Natural killer cell (primary cell): Measurements from ENCODE around the gene KRT35. TPM values are rescaled to one million over a fixed set of nuclear protein-coding genes. Genes with fewer than 3 reads are reported as not detected.

ENCODE experiments used
- ATAC-seq, 3 donors: fragments of 150-1000 bp in 2 of 3; fragments of 200-7000 bp in 1 of 3; cut with Tn5 transposase; 1 replicate in 1 of 3; 2 replicates in 2 of 3; pipeline ENCODE4 v1.10.0; 2021; ENCODE audit warnings: mild to moderate bottlenecking in 2 of 3, moderate library complexity in 2 of 3
- DNase-seq, 2 donors: peaks; one replicate each; pipeline versions ENCODE4 v3.0.0 to v3.0.0-alpha.2; 2013 to 2021; ENCODE audit warnings: mixed read lengths in 1 of 2
- H3K27ac ChIP-seq: one replicate; pipeline ENCODE4 v1.5.1; 2013; ENCODE audit warnings: mild to moderate bottlenecking, low read length
- H3K27me3 ChIP-seq: one replicate; pipeline ENCODE4 v1.6.1; 2013; ENCODE audit warnings: low read length; ENCODE audit not compliant: control insufficient read depth, insufficient read depth
- H3K36me3 ChIP-seq: one replicate; pipeline ENCODE4 v1.6.1; 2013; ENCODE audit warnings: low read length; ENCODE audit not compliant: control insufficient read depth, insufficient read depth
- H3K4me1 ChIP-seq: one replicate; pipeline ENCODE4 v1.6.1; 2013; ENCODE audit warnings: low read length; ENCODE audit not compliant: control insufficient read depth, insufficient read depth
- H3K4me3 ChIP-seq: one replicate; pipeline ENCODE4 v1.5.1; 2013; ENCODE audit warnings: low read length
- H3K9me3 ChIP-seq: one replicate; pipeline ENCODE4 v1.6.1; 2013; ENCODE audit warnings: low read length; ENCODE audit not compliant: control insufficient read depth, insufficient read depth
- H3K27ac Mint-ChIP-seq, 2 donors: one replicate each; pipeline ENCODE4 v1.8.0; 2022; ENCODE audit warnings: mild to moderate bottlenecking in 2 of 2, mixed read lengths in 2 of 2, moderate library complexity in 1 of 2
- H3K27me3 Mint-ChIP-seq, 2 donors: one replicate each; pipeline ENCODE4 v1.8.0; 2022; ENCODE audit warnings: low read depth in 2 of 2, mixed read lengths in 2 of 2
- H3K36me3 Mint-ChIP-seq: one replicate; pipeline ENCODE4 v1.8.0; 2022; ENCODE audit warnings: mixed read lengths
- H3K4me1 Mint-ChIP-seq, 2 donors: one replicate each; pipeline ENCODE4 v1.8.0; 2022; ENCODE audit warnings: mixed read lengths in 2 of 2
- H3K4me3 Mint-ChIP-seq: one replicate; pipeline ENCODE4 v1.8.0; 2022; ENCODE audit warnings: mild to moderate bottlenecking, moderate library complexity, mixed read lengths
- H3K9me3 Mint-ChIP-seq, 2 donors: one replicate each; pipeline ENCODE4 v1.8.0; 2022; ENCODE audit warnings: mixed read lengths in 2 of 2
- WGBS: methylation state at CpG from one replicate; pipeline ENCODE4 v1.1.7; 2013; ENCODE audit warnings: missing lambda C conversion rate; ENCODE audit not compliant: insufficient coverage; 5-methylcytosine and 5-hydroxymethylcytosine counted together
- intact Hi-C: fragments of 100-400 bp; cut with micrococcal nuclease; formaldehyde crosslinking; loops from one replicate; pipeline ENCODE4 v1.14.2; 2022
- total RNA-seq, 4 donors: library from RNA; stranded (reverse); fragments of 120-200 nt in 1 of 4; gene quantifications; one replicate each; pipeline versions ENCODE4 v1.2.3 to v1.2.4, GENCODE V29; 2013 to 2022
- TF ChIP-seq, protein P1 (sequence below): fragments of 200-600 bp; IDR thresholded peaks from one replicate; pipeline ENCODE4 v1.8.0; 2022; ENCODE audit warnings: antibody characterized with exemption

KRT35 gene
- total RNA-seq, 3 donors from 2014 or later (not counting 1 experiment from before 2014, with no cell fraction given), result not detected

DNA sequence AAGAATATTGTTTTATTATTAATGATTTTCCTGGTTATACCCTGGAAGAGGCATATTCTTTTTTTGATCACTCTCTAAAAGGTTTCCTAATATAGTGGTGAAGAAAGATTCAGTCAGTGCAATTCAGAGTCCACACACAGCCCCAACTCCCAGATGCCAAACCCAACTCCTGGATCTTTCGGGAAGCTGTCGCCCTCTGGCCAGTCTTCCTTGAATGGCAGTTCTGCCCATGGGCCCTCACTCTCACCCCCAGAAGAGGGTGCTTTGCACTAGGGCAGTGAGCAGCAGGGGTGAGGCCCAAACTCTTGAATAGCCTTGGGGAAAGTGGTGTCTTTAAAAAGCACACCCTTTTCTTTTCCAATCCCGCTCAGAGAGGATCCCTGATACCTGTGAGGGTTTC, 24.7 kb downstream of the KRT35 start:
- Histone ChIP-seq H3K4me1 (no peaks in the 10 kb centered on the region), H3K36me3 (no peaks in the 10 kb centered on the region), H3K9me3 (no peaks in the 10 kb centered on the region), H3K4me3 (no peak overlapping the region), H3K27ac (no peak overlapping the region), H3K27me3 (no peaks in the 10 kb centered on the region)
- H3K9me3 Mint-ChIP-seq, result no peaks in the 10 kb centered on the region
- H3K27me3 Mint-ChIP-seq, result peaks cover 17 to 34% of the 10 kb centered on the region in 2 donors
- H3K27ac Mint-ChIP-seq, result no peak overlapping the region
- DNase-seq (no peak), ATAC-seq (no peak)
- no peak overlapping the region for H3K4me3 Mint-ChIP-seq
- intact Hi-C loops, result no loop called here
- TF ChIP-seq, protein P1, sequence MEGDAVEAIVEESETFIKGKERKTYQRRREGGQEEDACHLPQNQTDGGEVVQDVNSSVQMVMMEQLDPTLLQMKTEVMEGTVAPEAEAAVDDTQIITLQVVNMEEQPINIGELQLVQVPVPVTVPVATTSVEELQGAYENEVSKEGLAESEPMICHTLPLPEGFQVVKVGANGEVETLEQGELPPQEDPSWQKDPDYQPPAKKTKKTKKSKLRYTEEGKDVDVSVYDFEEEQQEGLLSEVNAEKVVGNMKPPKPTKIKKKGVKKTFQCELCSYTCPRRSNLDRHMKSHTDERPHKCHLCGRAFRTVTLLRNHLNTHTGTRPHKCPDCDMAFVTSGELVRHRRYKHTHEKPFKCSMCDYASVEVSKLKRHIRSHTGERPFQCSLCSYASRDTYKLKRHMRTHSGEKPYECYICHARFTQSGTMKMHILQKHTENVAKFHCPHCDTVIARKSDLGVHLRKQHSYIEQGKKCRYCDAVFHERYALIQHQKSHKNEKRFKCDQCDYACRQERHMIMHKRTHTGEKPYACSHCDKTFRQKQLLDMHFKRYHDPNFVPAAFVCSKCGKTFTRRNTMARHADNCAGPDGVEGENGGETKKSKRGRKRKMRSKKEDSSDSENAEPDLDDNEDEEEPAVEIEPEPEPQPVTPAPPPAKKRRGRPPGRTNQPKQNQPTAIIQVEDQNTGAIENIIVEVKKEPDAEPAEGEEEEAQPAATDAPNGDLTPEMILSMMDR, result no peak
- no peaks in the 10 kb centered on the region for H3K4me1 Mint-ChIP-seq
- WGBS, result 92% methylated on average over 3 of the region's 3 CpGs
- no peaks in the 10 kb centered on the region for H3K36me3 Mint-ChIP-seq

DNA sequence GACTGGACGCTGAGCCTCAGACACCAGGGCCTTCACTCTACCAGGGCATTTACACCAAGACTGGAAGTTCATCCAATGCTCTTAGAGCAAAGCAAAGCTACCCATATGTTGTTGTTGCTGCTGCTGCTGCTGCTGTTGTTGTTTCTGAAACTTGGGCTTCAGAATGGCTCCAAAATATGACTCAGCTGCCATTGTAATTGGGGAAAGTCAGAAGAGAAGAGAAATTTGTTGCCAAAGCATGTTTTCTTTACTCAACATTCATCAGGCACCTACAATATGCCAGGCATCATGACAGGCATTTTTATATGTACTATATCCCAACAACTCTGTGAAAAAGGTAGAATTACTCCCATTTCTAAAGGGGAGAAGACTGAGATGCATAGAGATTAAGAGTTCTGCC, 25.7 kb downstream of the KRT35 start:
- Histone ChIP-seq H3K4me1 (no peaks in the 10 kb centered on the region), H3K9me3 (no peaks in the 10 kb centered on the region), H3K27ac (no peak overlapping the region), H3K4me3 (no peak overlapping the region), H3K36me3 (no peaks in the 10 kb centered on the region), H3K27me3 (no peaks in the 10 kb centered on the region)
- no peaks in the 10 kb centered on the region for H3K4me1 Mint-ChIP-seq
- no peak overlapping the region for H3K4me3 Mint-ChIP-seq
- TF ChIP-seq, protein P1, result no peak
- peaks cover 20 to 44% of the 10 kb centered on the region in 2 donors for H3K27me3 Mint-ChIP-seq
- H3K9me3 Mint-ChIP-seq, result no peaks in the 10 kb centered on the region
- intact Hi-C loops, result no loop called here
- no peak for DNase-seq
- no peak overlapping the region for H3K27ac Mint-ChIP-seq
- no peak for ATAC-seq
- 100% methylated on average over 1 of the region's 1 CpG for WGBS
- no peaks in the 10 kb centered on the region for H3K36me3 Mint-ChIP-seq

DNA sequence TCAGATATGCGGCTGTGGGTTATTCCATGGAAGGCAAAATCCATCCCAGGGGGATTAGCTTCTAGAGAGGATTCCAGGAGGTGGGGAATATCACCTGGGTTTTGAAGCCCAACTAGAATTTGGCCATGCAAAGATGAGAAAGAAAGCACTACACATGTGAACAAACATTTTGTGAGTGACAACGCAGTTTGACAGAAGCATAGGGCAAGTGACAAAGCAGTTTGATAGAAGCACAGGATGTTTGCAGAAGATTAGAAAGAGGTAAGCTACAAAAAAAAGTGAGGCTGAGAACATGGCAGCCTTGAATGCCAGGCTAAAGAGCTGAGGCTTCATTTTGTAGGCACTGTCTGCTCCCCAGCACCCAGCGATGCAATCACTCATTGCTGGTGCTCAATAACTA, 27.9 kb downstream of the KRT35 start:
- Histone ChIP-seq H3K27ac (no peak overlapping the region), H3K9me3 (no peaks in the 10 kb centered on the region), H3K27me3 (no peaks in the 10 kb centered on the region), H3K4me3 (no peak overlapping the region), H3K4me1 (no peaks in the 10 kb centered on the region), H3K36me3 (no peaks in the 10 kb centered on the region)
- no peak overlapping the region for H3K27ac Mint-ChIP-seq
- intact Hi-C loops, result no loop called here
- no peak overlapping the region for H3K4me3 Mint-ChIP-seq
- WGBS, result 78% methylated on average over 3 of the region's 3 CpGs
- no peaks in the 10 kb centered on the region for H3K4me1 Mint-ChIP-seq
- DNase-seq (no peak), ATAC-seq (no peak)
- no peaks in the 10 kb centered on the region for H3K9me3 Mint-ChIP-seq
- TF ChIP-seq, protein P1, result no peak
- H3K36me3 Mint-ChIP-seq, result no peaks in the 10 kb centered on the region
- H3K27me3 Mint-ChIP-seq, result peaks cover 19 to 53% of the 10 kb centered on the region in 2 donors

DNA sequence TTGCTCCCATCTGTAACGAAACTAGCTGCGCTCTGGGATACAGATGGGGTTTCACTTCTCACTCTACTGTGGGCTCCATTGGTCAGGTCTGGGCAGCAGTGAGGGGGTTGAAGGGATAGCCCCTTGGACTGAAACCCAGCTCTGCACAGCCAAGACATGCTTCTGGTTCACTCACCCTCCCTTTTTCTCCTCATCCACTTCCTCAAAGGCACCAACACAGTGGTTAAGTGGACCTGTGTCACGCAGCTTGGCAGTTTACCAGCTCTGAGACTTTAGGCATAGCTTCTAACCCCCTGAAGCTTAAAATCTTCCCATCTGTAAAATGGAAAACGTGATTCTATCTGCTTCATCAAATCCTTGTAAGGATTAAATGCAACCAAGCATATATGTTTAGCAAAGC, 28.7 kb downstream of the KRT35 start:
- no peaks in the 10 kb centered on the region for H3K27me3 ChIP-seq
- DNase-seq (no peak), ATAC-seq (no peak)
- Mint-ChIP-seq H3K27me3 (peaks cover 19 to 53% of the 10 kb centered on the region in 2 donors), H3K4me3 (no peak overlapping the region), H3K36me3 (no peaks in the 10 kb centered on the region), H3K9me3 (no peaks in the 10 kb centered on the region), H3K4me1 (no peaks in the 10 kb centered on the region), H3K27ac (no peak overlapping the region)
- no peak overlapping the region for H3K27ac ChIP-seq
- no peak overlapping the region for H3K4me3 ChIP-seq
- TF ChIP-seq, protein P1, result no peak
- no peaks in the 10 kb centered on the region for H3K4me1 ChIP-seq
- H3K36me3 ChIP-seq, result no peaks in the 10 kb centered on the region
- intact Hi-C loops, result no loop called here
- WGBS, result 39% methylated on average over 4 of the region's 4 CpGs
- H3K9me3 ChIP-seq, result no peaks in the 10 kb centered on the region
